Measurements from ENCODE around the gene MICAL2. TPM values are rescaled to one million over a fixed set of nuclear protein-coding genes. Genes with fewer than 3 reads are reported as not detected.

Gene MICAL2
- total and polyA plus RNA-seq, 2 donors (not counting 3 experiments of a cell fraction or from before 2014, with no cell fraction given) = 67.6 to 200 TPM

- no TSS peak for BruUV-seq (replicated peaks)
- Histone ChIP-seq H3K9me1 (replicated peaks; ENCODE audit: control insufficient read depth, extremely low read depth, insufficient read depth, low read length) (no peaks in the 10 kb centered on the region), H3K4me2 (ENCODE audit: insufficient read depth, low read length) (no peak overlapping the region), H2AFZ (ENCODE audit: low read depth, low read length) (no peak overlapping the region), H3K4me3 (replicated peaks in 1 of 3; ENCODE audit: insufficient read depth in 1 of 3, low read depth in 1 of 3, low read length in 3 of 3) (no peak overlapping the region), H3K4me1 (ENCODE audit: control insufficient read depth, extremely low read depth, insufficient read depth, low read length) (peaks cover 9% of the 10 kb centered on the region), H3K9ac (replicated peaks; ENCODE audit: extremely low read depth, insufficient read depth, low read length) (no peak overlapping the region), H3K27me3 (ENCODE audit: control insufficient read depth in 2 of 2, insufficient read depth in 2 of 2, low read length in 2 of 2) (no peaks in the 10 kb centered on the region), H3K9me3 (replicated peaks; ENCODE audit: control insufficient read depth, insufficient read depth, low read length) (no peaks in the 10 kb centered on the region), H3K36me3 (ENCODE audit: control insufficient read depth in 2 of 2, extremely low read depth in 1 of 2, insufficient read depth in 2 of 2, low read length in 2 of 2) (no peaks in the 10 kb centered on the region), H3K27ac (ENCODE audit: insufficient read depth, low read depth, low read length) (no peak overlapping the region), H3K79me2 (ENCODE audit: control insufficient read depth, insufficient read depth, low read length) (no peaks in the 10 kb centered on the region), H4K20me1 (replicated peaks; ENCODE audit: control insufficient read depth, extremely low read depth, insufficient read depth, low read length) (no peaks in the 10 kb centered on the region)
- dilution Hi-C loops (cut with MboI; ENCODE audit: extremely low pct_ligation_motif_present, low sequenced_read_pairs) = no loop called here
- DNase-seq (ENCODE audit: low read depth, low spot score) (no peak), FAIRE-seq (no peak)
- ChIA-PET CTCF (interaction anchor here (1.8 kb wide), 1 partner anchor 9 kb away, joined by 5 read pairs; no protein-coding TSS in a partner anchor), POLR2A (no interaction called here)
- intact Hi-C loops (cut with micrococcal nuclease) = no loop called here
- TF ChIP-seq EZH2 (IDR thresholded peaks at IDR 0.05; ENCODE audit: borderline replicate concordance, low read depth, low read length, severe bottlenecking) (no peak), JUN (IDR thresholded peaks at IDR 0.05; ENCODE audit: borderline replicate concordance, insufficient read depth, insufficient read length, low read depth) (no peak), MAX (IDR thresholded peaks at IDR 0.05; ENCODE audit: insufficient read depth, insufficient read length) (no peak), POLR2A (IDR thresholded peaks at IDR 0.05; ENCODE audit: low read depth, low read length) (no peak), CTCF (IDR thresholded peaks at IDR 0.05; ENCODE audit: extremely low read depth in 1 of 2, insufficient read depth in 1 of 2, low read depth in 1 of 2, low read length in 2 of 2) (no peak), POLR2AphosphoS5 (IDR thresholded peaks at IDR 0.05; ENCODE audit: insufficient read depth, low read depth, low read length) (no peak), GATA2 (IDR thresholded peaks at IDR 0.05; ENCODE audit: insufficient read depth, insufficient read length, low read depth, low read length) (no peak), FOS (IDR thresholded peaks at IDR 0.05; ENCODE audit: borderline replicate concordance, insufficient read depth, low read length) (no peak), MYC (IDR thresholded peaks at IDR 0.05; ENCODE audit: low read depth, low read length) (no peak)
Observed at GRCh38 chr11:12061851-12062560, 48.4 kb upstream of the MICAL2 start.

Data from endothelial cell of umbilical vein (primary cell).